Measurements from ENCODE around the gene RAB11FIP3. TPM values are rescaled to one million over a fixed set of nuclear protein-coding genes. Genes with fewer than 3 reads are reported as not detected.
A peak's percentile ranks its signal among the peaks of the same experiment; 100 is the strongest.

The RAB11FIP3 gene
- total and polyA plus RNA-seq, 2 of the 13 experiments (the other 11 are each of a cell fraction or from before 2014, with no cell fraction given) = 34.3 to 57.6 TPM

GRCh38 chr16:401468-402348 is 23.7 kb upstream of the RAB11FIP3 start, which contains the start of gene DECR2 (continued):
- TF ChIP-seq IRF1 (CRISPR knock-in tag; IDR thresholded peaks at IDR 0.05; ENCODE audit: low read depth) (no peak), PCBP2 (optimal IDR thresholded peaks at IDR 0.05; ENCODE audit: low read depth, low read length, poor library complexity, severe bottlenecking) (no peak), CSRNP2 (CRISPR knock-in tag; conservative IDR thresholded peaks at IDR 0.05; ENCODE audit: low read depth) (peak; percentile 5; the same call in 1 of the 2 replicates), ARHGAP35 (CRISPR knock-in tag; IDR thresholded peaks at IDR 0.05; ENCODE audit: borderline replicate concordance) (no peak), BORCS8-MEF2B (CRISPR knock-in tag; IDR thresholded peaks at IDR 0.05) (no peak), PHB2 (IDR thresholded peaks at IDR 0.05; ENCODE audit: partially characterized antibody) (no peak), ZGPAT (CRISPR knock-in tag; IDR thresholded peaks at IDR 0.05) (peak; percentile 71; the same call in 1 of the 2 replicates), CC2D1A (CRISPR knock-in tag; IDR thresholded peaks at IDR 0.05) (no peak), ZNF639 (CRISPR knock-in tag; conservative IDR thresholded peaks at IDR 0.05) (peak; percentile 55; the same call in 1 of the 2 replicates), HDAC6 (IDR thresholded peaks at IDR 0.05; ENCODE audit: low read depth, low read length) (no peak), ZNF446 (CRISPR knock-in tag; IDR thresholded peaks at IDR 0.05) (peak; percentile 77), ZNF747 (CRISPR knock-in tag; IDR thresholded peaks at IDR 0.05; ENCODE audit: borderline replicate concordance) (peak; percentile 90), SIN3B (IDR thresholded peaks at IDR 0.05; ENCODE audit: low read length) (no peak), CHD2 (IDR thresholded peaks at IDR 0.05; ENCODE audit: low read depth, low read length) (no peak), AFF4 (CRISPR knock-in tag; IDR thresholded peaks at IDR 0.05) (no peak), ZNF746 (CRISPR knock-in tag; IDR thresholded peaks at IDR 0.05) (peak; percentile 65), TGIF2 (CRISPR knock-in tag; IDR thresholded peaks at IDR 0.05) (no peak), PHF5A (CRISPR knock-in tag; IDR thresholded peaks at IDR 0.05; ENCODE audit: low read depth, unreplicated experiment) (peak; percentile 68), ZSCAN25 (CRISPR knock-in tag; IDR thresholded peaks at IDR 0.05) (peak; percentile 63; the same call in 1 of the 2 replicates), ZNF652 (CRISPR knock-in tag; IDR thresholded peaks at IDR 0.05; ENCODE audit: borderline replicate concordance, low read depth) (no peak)
